Activated naive CD4-positive, alpha-beta T cell treated with anti-CD3 and anti-CD28 coated beads, Interleukin-2, amount 10 ng/mL, durations not matched to agents 7 days and 5 days (primary cell): ENCODE measurements around the gene MCCD1.

Experiments
- CTCF ChIA-PET: fragments of 350-600 bp; sonication (Branson Sonifier 250); formaldehyde crosslinking; loops from one replicate; lab custom pipeline; 2021; ENCODE audit warnings: antibody characterized with exemption; lab: Charles Lee
- DNase-seq: peaks from one replicate; pipeline ENCODE4 v3.0.0-alpha.2; 2020
- H3K27ac Mint-ChIP-seq: one replicate; pipeline ENCODE4 v1.8.0; 2021; ENCODE audit warnings: mild to moderate bottlenecking, moderate library complexity, mixed read lengths
- H3K27me3 Mint-ChIP-seq: one replicate; pipeline ENCODE4 v1.8.0; 2021; ENCODE audit warnings: mild to moderate bottlenecking, mixed read lengths
- H3K36me3 Mint-ChIP-seq: one replicate; pipeline ENCODE4 v1.8.0; 2021; ENCODE audit warnings: mixed read lengths
- H3K4me1 Mint-ChIP-seq: one replicate; pipeline ENCODE4 v1.8.0; 2021; ENCODE audit warnings: mixed read lengths
- H3K4me3 Mint-ChIP-seq: one replicate; pipeline ENCODE4 v1.8.0; 2021; ENCODE audit warnings: mild to moderate bottlenecking, moderate library complexity, mixed read lengths
- H3K9me3 Mint-ChIP-seq: one replicate; pipeline ENCODE4 v1.8.0; 2021; ENCODE audit warnings: mixed read lengths

The MCCD1 gene

GRCh38 chr6:31529329-31530150 is 778 bp downstream of the MCCD1 start:
- CTCF ChIA-PET: no interaction called here
- Mint-ChIP-seq H3K27me3 (no peaks in the 10 kb centered on the region), H3K36me3 (peaks cover 49% of the 10 kb centered on the region), H3K9me3 (no peaks in the 10 kb centered on the region), H3K4me3 (no peak overlapping the region), H3K27ac (peak overlapping the region; percentile 24), H3K4me1 (peaks cover 15% of the 10 kb centered on the region)
- no peak for DNase-seq

GRCh38 chr6:31530659-31531058 is 1.9 kb downstream of the MCCD1 start:
- Mint-ChIP-seq H3K36me3 (peaks cover 59% of the 10 kb centered on the region), H3K9me3 (no peaks in the 10 kb centered on the region), H3K27ac (no peak overlapping the region), H3K27me3 (no peaks in the 10 kb centered on the region), H3K4me1 (peaks cover 23% of the 10 kb centered on the region), H3K4me3 (no peak overlapping the region)
- DNase-seq: no peak
- CTCF ChIA-PET: no interaction called here

- Mint-ChIP-seq H3K27me3 (no peaks in the 10 kb centered on the region), H3K36me3 (peaks cover 64% of the 10 kb centered on the region), H3K9me3 (no peaks in the 10 kb centered on the region), H3K4me1 (peaks cover 28% of the 10 kb centered on the region), H3K27ac (no peak overlapping the region), H3K4me3 (no peak overlapping the region)
- CTCF ChIA-PET: no interaction called here
- no peak for DNase-seq
These were observed 2.4 kb downstream of the MCCD1 start for GRCh38 chr6:31531162-31531561.

GRCh38 chr6:31531771-31532643 is 3.2 kb downstream of the MCCD1 start:
- Mint-ChIP-seq H3K27ac (no peak overlapping the region), H3K27me3 (no peaks in the 10 kb centered on the region), H3K4me3 (no peak overlapping the region), H3K4me1 (peaks cover 34% of the 10 kb centered on the region), H3K36me3 (peaks cover 71% of the 10 kb centered on the region), H3K9me3 (no peaks in the 10 kb centered on the region)
- DNase-seq: no peak
- CTCF ChIA-PET: no interaction called here

GRCh38 chr6:31532644-31533454 is 4.1 kb downstream of the MCCD1 start:
- no peak overlapping the region for H3K4me3 Mint-ChIP-seq
- no peaks in the 10 kb centered on the region for H3K27me3 Mint-ChIP-seq
- no peaks in the 10 kb centered on the region for H3K9me3 Mint-ChIP-seq
- no peak for DNase-seq
- peaks cover 39% of the 10 kb centered on the region for H3K4me1 Mint-ChIP-seq
- H3K27ac Mint-ChIP-seq: peak overlapping the region; percentile 19
- peaks cover 76% of the 10 kb centered on the region for H3K36me3 Mint-ChIP-seq
- CTCF ChIA-PET: no interaction called here

GRCh38 chr6:31533455-31533841 is 4.7 kb downstream of the MCCD1 start:
- no peak overlapping the region for H3K4me3 Mint-ChIP-seq
- peaks cover 43% of the 10 kb centered on the region for H3K4me1 Mint-ChIP-seq
- H3K36me3 Mint-ChIP-seq: peaks cover 76% of the 10 kb centered on the region
- CTCF ChIA-PET: no interaction called here
- H3K27ac Mint-ChIP-seq: peak overlapping the region; percentile 19
- H3K9me3 Mint-ChIP-seq: no peaks in the 10 kb centered on the region
- no peaks in the 10 kb centered on the region for H3K27me3 Mint-ChIP-seq
- DNase-seq: no peak

GRCh38 chr6:31534011-31534410 is 5.2 kb downstream of the MCCD1 start:
- CTCF ChIA-PET: no interaction called here
- Mint-ChIP-seq H3K4me1 (peaks cover 48% of the 10 kb centered on the region), H3K27ac (no peak overlapping the region)

GRCh38 chr6:31534521-31535040 is 5.8 kb downstream of the MCCD1 start:
- Mint-ChIP-seq H3K4me1 (peaks cover 54% of the 10 kb centered on the region), H3K27me3 (no peaks in the 10 kb centered on the region), H3K4me3 (no peak overlapping the region), H3K27ac (no peak overlapping the region), H3K36me3 (peaks cover 86% of the 10 kb centered on the region), H3K9me3 (no peaks in the 10 kb centered on the region)
- DNase-seq: no peak
- CTCF ChIA-PET: no interaction called here

More at GRCh38 chr6:31534011-31534410, 5.2 kb downstream of the MCCD1 start:
- Mint-ChIP-seq H3K4me3 (no peak overlapping the region), H3K9me3 (no peaks in the 10 kb centered on the region), H3K27me3 (no peaks in the 10 kb centered on the region), H3K36me3 (peaks cover 80% of the 10 kb centered on the region)
- no peak for DNase-seq

GRCh38 chr6:31535538-31536324 is 7.0 kb downstream of the MCCD1 start:
- Mint-ChIP-seq H3K27me3 (no peaks in the 10 kb centered on the region), H3K4me1 (peaks cover 65% of the 10 kb centered on the region), H3K27ac (no peak overlapping the region), H3K9me3 (no peaks in the 10 kb centered on the region), H3K36me3 (peaks cover 85% of the 10 kb centered on the region), H3K4me3 (no peak overlapping the region)
- CTCF ChIA-PET: interaction anchor here (1.4 kb wide), 1 partner anchor 62 kb away, joined by 5 read pairs; no protein-coding TSS in a partner anchor
- no peak for DNase-seq

GRCh38 chr6:31538805-31539400 is 10.1 kb downstream of the MCCD1 start:
- Mint-ChIP-seq H3K27ac (peak overlapping the region; percentile 6), H3K36me3 (peaks cover 67% of the 10 kb centered on the region), H3K4me3 (peak overlapping the region; percentile 99), H3K27me3 (no peaks in the 10 kb centered on the region), H3K9me3 (no peaks in the 10 kb centered on the region), H3K4me1 (peaks cover 69% of the 10 kb centered on the region)
- CTCF ChIA-PET: interaction anchor here (1.3 to 5.9 kb wide), 2 partner anchors 42 to 58 kb away, joined by 3 to 31 read pairs; no protein-coding TSS in a partner anchor
- no peak for DNase-seq

GRCh38 chr6:31540640-31541039 is 11.9 kb downstream of the MCCD1 start:
- Mint-ChIP-seq H3K27me3 (no peaks in the 10 kb centered on the region), H3K4me1 (peaks cover 68% of the 10 kb centered on the region), H3K4me3 (peak overlapping the region; percentile 99), H3K36me3 (peaks cover 51% of the 10 kb centered on the region), H3K9me3 (no peaks in the 10 kb centered on the region), H3K27ac (peak overlapping the region; percentile 98)
- no peak for DNase-seq
- CTCF ChIA-PET: interaction anchor here (0.7 to 5.9 kb wide), 6 partner anchors 10 to 140 kb away, joined by 3 to 31 read pairs (median 9); no protein-coding TSS in a partner anchor

- Mint-ChIP-seq H3K4me3 (peak overlapping the region; percentile 99), H3K36me3 (peaks cover 45% of the 10 kb centered on the region), H3K27ac (peak overlapping the region; percentile 98), H3K27me3 (no peaks in the 10 kb centered on the region), H3K9me3 (no peaks in the 10 kb centered on the region), H3K4me1 (peaks cover 67% of the 10 kb centered on the region)
- peak; percentile 80 for DNase-seq
- CTCF ChIA-PET: interaction anchor here (0.7 to 5.9 kb wide), 8 partner anchors 10 to 144 kb away, joined by 3 to 31 read pairs (median 4); partner anchors contain the start of gene NCR3
These were observed 12.4 kb downstream of the MCCD1 start for GRCh38 chr6:31541059-31541657.
